ENCODE measurements around the gene BUB3.

GRCh38 chr10:123153486-123154091, 613 bp upstream of the BUB3 start:
- TF ChIP-seq EZH2 (IDR thresholded peaks at IDR 0.05; ENCODE audit: insufficient read depth, poor library complexity, severe bottlenecking) (no peak), EZH2phosphoT487 (IDR thresholded peaks at IDR 0.05; ENCODE audit: insufficient read depth, low read depth) (no peak)
